ENCODE measurements around the gene GRP. TPM values are rescaled to one million over a fixed set of nuclear protein-coding genes. Genes with fewer than 3 reads are reported as not detected.

GRP gene
- total and polyA plus RNA-seq, 2 donors from 2014 or later, result not detected

DNA sequence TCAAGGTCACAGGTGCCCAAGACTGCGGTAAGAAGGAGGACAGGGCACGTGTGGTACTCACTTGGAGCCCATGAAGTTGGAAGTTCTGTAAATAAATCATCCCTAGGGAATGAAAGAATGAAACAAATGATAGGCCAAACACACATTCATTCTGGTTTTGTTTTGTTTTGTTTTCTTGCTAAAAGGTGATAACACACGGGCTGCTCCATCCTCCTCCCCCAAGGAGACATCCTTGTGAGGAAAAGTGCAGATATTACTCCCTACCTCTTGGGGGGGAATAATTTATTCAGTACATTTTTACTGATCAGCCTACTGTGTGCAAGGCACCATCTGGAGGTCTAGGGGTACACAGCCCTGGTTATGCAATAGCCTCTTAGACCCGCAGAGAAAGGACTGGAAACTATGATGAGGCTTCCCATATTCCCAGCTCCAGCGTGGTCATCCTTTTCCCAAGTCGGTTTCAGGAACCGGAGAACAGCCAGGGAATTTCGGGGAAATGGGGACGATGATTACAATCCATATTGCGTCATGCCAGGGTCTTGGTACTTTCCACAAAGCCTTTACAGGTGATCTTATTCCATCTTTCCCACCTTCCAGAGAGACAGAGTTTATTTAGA is 47.0 kb downstream of the GRP start:
- FAIRE-seq, result no peak
- DNase-seq, result no peak
- no peaks in the 10 kb centered on the region for H3K4me1 ChIP-seq (ENCODE audit: control insufficient read depth in 2 of 3, insufficient read depth in 2 of 3, low read depth in 1 of 3, low read length in 3 of 3)
- intact Hi-C loops (cut with DNase I), result no loop called here
- H3K9me3 ChIP-seq (ENCODE audit: control insufficient read depth in 2 of 3, insufficient read depth in 1 of 3, low read length in 3 of 3), result no peaks in the 10 kb centered on the region
- H3K4me3 ChIP-seq (ENCODE audit: low read length in 3 of 3), result no peak overlapping the region
- H3K27me3 ChIP-seq (ENCODE audit: control insufficient read depth, insufficient read depth, low read length), result peaks cover 83% of the 10 kb centered on the region
- no peaks in the 10 kb centered on the region for H3K36me3 ChIP-seq (ENCODE audit: control insufficient read depth in 2 of 3, insufficient read depth in 3 of 3, low read length in 3 of 3)
- no peak overlapping the region for H3K27ac ChIP-seq (ENCODE audit: low read depth in 2 of 2, low read length in 2 of 2)
- TF ChIP-seq, protein P1, sequence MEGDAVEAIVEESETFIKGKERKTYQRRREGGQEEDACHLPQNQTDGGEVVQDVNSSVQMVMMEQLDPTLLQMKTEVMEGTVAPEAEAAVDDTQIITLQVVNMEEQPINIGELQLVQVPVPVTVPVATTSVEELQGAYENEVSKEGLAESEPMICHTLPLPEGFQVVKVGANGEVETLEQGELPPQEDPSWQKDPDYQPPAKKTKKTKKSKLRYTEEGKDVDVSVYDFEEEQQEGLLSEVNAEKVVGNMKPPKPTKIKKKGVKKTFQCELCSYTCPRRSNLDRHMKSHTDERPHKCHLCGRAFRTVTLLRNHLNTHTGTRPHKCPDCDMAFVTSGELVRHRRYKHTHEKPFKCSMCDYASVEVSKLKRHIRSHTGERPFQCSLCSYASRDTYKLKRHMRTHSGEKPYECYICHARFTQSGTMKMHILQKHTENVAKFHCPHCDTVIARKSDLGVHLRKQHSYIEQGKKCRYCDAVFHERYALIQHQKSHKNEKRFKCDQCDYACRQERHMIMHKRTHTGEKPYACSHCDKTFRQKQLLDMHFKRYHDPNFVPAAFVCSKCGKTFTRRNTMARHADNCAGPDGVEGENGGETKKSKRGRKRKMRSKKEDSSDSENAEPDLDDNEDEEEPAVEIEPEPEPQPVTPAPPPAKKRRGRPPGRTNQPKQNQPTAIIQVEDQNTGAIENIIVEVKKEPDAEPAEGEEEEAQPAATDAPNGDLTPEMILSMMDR (IDR thresholded peaks at IDR 0.05; ENCODE audit: borderline replicate concordance, extremely low read depth, insufficient read depth), result no peak
- no peak overlapping the region for H3K9ac ChIP-seq (ENCODE audit: low read length in 3 of 3)

DNA sequence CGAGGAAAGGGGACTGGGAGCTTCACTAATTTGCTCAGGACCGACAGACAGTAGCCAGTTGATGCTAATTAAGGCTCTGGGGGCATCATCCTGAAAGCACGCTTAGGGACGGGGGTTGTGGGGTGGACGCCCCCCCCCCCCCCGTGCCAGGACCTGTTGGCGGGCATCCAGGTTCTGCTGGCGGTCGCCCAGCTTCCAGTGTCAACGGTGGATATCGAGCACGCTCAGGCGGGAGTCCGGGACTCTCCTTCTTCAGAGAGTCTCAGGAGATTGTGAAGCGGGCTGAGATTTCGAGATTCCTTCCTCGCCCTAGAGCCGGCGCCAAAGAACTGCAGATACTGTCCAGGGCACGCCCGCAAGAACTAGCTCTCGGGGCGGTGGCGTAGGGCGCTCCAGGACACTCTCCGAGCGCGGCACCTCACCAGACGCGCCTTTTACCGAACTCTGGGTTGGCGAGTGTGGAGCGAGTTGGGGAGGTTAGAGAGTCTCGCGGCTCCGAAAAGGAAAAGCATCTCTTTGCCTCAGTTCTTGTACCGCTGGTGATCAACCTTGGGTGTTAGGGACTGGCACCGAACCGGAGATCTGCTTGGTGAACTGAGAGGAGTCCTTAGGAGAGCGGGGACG is 47.7 kb downstream of the GRP start:
- DNase-seq, result peak in 1 of 5 donors; percentile 40
- Histone ChIP-seq H3K9ac (ENCODE audit: low read length in 3 of 3) (no peak overlapping the region), H3K27me3 (ENCODE audit: control insufficient read depth, insufficient read depth, low read length) (peaks cover 86% of the 10 kb centered on the region), H3K36me3 (ENCODE audit: control insufficient read depth in 2 of 3, insufficient read depth in 3 of 3, low read length in 3 of 3) (no peaks in the 10 kb centered on the region), H3K27ac (ENCODE audit: low read depth in 2 of 2, low read length in 2 of 2) (no peak overlapping the region), H3K4me1 (ENCODE audit: control insufficient read depth in 2 of 3, insufficient read depth in 2 of 3, low read depth in 1 of 3, low read length in 3 of 3) (peaks cover 0 to 2% (median 0%) of the 10 kb centered on the region in 3 donors), H3K9me3 (ENCODE audit: control insufficient read depth in 2 of 3, insufficient read depth in 1 of 3, low read length in 3 of 3) (no peaks in the 10 kb centered on the region), H3K4me3 (ENCODE audit: low read length in 3 of 3) (no peak overlapping the region)
- TF ChIP-seq, protein P1 (IDR thresholded peaks at IDR 0.05; ENCODE audit: borderline replicate concordance, extremely low read depth, insufficient read depth), result no peak
- no peak for FAIRE-seq
- intact Hi-C loops (cut with DNase I), result no loop called here

DNA sequence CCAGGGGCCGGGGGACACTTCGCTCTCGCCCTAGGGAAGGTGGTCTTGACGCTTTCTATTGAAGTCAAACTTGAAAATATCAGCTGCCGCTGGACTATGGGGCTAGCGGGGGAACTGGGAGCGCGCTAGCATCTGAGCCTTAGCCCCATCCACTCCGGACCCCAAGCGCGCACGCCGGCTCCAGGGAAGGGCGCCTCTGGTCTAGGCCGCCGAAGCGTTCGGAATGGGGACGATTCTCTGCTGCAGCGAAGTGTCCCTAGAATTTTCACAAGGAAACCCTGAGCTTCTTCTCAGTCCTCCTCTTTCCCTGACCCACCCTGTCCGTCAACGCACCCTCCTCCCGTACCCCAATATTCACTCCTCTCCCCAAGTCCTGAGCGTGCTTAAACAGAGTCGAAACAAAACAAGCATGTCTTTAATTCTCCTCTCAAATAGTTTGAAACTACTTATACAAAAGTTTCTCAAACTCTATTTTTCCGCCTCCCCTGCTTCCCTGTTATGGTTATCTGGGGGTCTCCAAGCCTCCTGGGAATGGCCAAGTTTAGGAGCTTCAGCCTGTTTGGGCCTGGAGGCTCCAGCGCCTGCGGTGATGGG is 48.3 kb downstream of the GRP start:
- H3K36me3 ChIP-seq (ENCODE audit: control insufficient read depth in 2 of 3, insufficient read depth in 3 of 3, low read length in 3 of 3), result no peaks in the 10 kb centered on the region
- peaks cover 0 to 2% (median 0%) of the 10 kb centered on the region in 3 donors for H3K4me1 ChIP-seq (ENCODE audit: control insufficient read depth in 2 of 3, insufficient read depth in 2 of 3, low read depth in 1 of 3, low read length in 3 of 3)
- H3K27ac ChIP-seq (ENCODE audit: low read depth in 2 of 2, low read length in 2 of 2), result no peak overlapping the region
- TF ChIP-seq, protein P1 (IDR thresholded peaks at IDR 0.05; ENCODE audit: borderline replicate concordance, extremely low read depth, insufficient read depth), result no peak
- no peak for FAIRE-seq
- no peak overlapping the region for H3K9ac ChIP-seq (ENCODE audit: low read length in 3 of 3)
- no peaks in the 10 kb centered on the region for H3K9me3 ChIP-seq (ENCODE audit: control insufficient read depth in 2 of 3, insufficient read depth in 1 of 3, low read length in 3 of 3)
- no peak for DNase-seq
- no peak overlapping the region for H3K4me3 ChIP-seq (ENCODE audit: low read length in 3 of 3)
- intact Hi-C loops (cut with DNase I), result no loop called here
- peaks cover 80% of the 10 kb centered on the region for H3K27me3 ChIP-seq (ENCODE audit: control insufficient read depth, insufficient read depth, low read length)
